NOMO-1 treated with DMSO at 0.1 percent for 48 hours (cell line): ENCODE results near the gene TBC1D3B.
"Not testable (repeated sequence)": the region's sequence is repeated elsewhere in the genome, so short reads cannot be mapped to it uniquely, and the experiment has no call there.

Experiments
- DNase-seq: peaks from one replicate; lab custom pipeline; 2025; ENCODE audit not compliant: unreplicated experiment; lab: John Stamatoyannopoulos, UW

Gene TBC1D3B

GRCh38 chr17:36176536-36176935 lies at the start of gene TBC1D3B:
TSS of gene TBC1D3B (minus strand) at chr17:36176636. CDS start at chr17:36175050, 1,586 bp downstream.
- DNase-seq: not testable (repeated sequence)

DNA sequence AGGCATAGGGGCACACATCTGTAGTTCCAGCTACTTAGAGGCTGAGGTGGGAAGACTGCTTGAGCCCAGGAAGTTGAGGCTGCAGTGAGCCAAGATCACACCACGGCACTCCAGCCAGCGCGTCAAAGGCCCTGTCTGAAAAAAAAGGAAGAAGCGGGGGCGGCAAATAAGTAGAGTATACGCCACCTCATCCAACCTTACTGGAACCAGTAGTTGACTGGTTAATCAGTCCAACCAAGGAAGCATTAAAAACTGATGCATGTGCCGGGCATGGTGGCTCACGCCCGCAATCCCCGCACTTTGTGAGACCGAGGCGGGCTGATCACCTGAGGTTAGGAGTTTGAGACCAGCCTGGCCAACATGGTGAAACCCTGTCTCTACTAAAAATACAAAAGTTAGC lies 46.5 kb upstream of the TBC1D3B start:
- DNase-seq: not testable (repeated sequence)

DNA sequence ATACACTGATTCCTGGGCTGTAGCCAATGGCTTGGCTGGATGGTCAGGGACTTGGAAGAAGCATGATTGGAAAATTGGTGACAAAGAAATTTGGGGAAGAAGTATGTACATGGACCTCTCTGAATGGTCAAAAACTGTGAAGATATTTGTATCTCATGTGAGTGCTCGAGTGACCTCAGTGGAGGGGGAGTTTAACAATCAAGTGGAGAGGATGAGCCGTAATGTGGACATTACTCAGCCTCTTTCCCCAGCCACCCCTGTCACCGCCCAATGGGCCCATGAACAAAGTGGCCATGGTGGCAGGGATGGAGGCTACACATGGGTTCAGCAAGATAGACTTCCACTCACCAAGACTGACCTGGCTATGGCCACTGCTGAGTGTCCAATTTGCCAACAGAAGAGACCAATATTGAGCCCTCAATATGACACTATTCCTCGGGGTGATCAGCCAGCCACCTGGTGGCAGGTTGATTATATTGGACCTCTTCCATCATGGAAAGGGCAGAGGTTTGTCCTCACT lies 45.2 kb upstream of the TBC1D3B start:
- DNase-seq: not testable (repeated sequence)

GRCh38 chr17:36220737-36221580 lies 44.5 kb upstream of the TBC1D3B start:
- not testable (repeated sequence) for DNase-seq

- DNase-seq: not testable (repeated sequence)
Observed at GRCh38 chr17:36219556-36219955, 43.1 kb upstream of the TBC1D3B start.

DNA sequence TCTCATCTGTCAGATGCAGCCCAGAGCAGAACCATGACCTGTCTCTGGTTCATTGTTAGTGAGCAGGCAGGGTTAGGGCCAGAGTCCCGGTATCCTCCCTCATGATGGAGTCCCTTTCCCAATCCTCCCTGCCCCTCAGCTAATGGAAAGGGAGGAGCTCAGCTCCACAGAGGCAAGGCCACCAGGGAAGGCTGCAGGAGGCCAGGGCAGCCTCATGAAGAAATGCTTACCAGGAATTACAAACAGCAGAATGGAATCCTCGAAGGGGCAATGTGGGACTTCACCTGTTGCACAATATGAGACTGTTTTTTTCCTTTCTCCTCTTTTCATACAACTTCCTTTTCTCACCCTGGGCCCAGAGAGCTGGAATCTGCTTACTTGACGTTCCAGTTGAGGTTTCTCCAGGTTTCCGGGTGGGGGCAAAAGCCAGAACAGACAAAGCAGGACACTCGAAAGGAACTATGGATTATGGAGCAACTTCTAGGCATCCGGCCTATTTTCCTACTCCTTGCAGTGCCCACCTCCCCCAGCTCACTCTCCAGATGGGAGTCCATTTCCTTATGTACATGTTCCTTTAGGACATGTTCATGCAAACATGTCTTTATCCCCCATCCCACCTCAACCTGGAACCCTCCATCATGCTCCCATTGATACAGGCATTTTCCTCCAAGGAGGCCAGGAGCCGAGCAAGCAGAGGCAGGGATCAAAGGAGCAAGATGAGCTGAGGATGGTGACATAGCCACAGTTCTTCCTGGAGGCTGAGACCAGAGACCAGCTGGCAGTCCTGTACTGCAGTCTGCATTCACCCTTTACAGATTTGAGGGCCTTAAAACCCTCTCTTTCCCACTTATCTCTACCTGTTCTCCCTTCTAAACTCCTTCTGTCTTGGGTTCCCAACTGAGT lies 39.2 kb upstream of the TBC1D3B start:
- not testable (repeated sequence) for DNase-seq

- DNase-seq: no peak
Observed at GRCh38 chr17:36214918-36215317, 38.5 kb upstream of the TBC1D3B start.

GRCh38 chr17:36213695-36214094 lies 37.3 kb upstream of the TBC1D3B start:
- no peak for DNase-seq

GRCh38 chr17:36212966-36213365 lies 36.5 kb upstream of the TBC1D3B start:
- peak; percentile 95 for DNase-seq

DNA sequence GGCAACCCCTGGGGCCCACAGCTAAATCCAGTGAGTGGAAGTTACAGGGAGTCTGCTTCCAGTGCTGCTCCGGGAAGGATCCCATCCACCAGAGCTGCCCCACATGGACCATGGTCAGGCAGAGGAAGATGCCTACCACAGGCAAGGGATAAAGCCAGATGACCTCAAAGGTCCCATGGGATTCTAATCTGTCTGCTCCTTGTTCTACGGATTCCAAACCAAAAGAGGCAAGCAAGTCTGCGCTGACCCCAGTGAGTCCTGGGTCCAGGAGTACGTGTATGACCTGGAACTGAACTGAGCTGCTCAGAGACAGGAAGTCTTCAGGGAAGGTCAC lies 35.8 kb upstream of the TBC1D3B start:
- no peak for DNase-seq

DNA sequence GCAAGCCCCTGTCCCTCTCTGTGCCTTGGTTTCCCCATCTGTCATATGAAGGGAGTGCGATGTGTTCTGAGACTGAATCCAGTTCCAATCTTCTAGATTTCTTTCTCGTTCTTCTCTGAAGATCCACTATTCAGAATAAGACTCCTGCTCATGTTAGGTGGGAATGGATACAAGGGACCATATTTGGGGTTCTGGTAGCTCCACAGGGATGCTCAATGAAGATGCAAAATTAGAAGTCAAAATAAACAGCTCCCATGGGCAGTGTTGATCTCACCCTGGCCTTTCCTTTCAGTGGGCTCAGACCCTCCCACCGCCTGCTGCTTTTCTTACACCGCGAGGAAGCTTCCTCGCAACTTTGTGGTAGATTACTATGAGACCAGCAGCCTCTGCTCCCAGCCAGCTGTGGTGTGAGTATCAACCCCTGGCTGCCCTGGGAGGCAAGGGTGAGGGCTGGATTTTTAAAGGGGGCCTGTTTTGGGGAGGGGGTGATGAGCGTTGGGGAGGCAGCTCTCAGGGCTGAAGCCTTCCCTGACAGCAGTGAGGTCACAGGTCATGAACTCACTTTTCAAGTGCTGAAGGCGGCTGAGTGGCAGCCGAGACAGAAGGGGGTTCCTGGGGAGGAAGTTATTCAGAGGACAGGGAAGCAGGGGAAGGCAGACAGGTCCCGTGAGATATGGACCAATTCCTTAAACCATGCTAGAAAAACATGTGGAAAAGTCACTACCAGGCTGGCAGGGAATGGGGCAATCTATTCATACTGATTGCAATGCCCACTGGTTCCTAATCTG lies 35.2 kb upstream of the TBC1D3B start:
- DNase-seq: not testable (repeated sequence)

DNA sequence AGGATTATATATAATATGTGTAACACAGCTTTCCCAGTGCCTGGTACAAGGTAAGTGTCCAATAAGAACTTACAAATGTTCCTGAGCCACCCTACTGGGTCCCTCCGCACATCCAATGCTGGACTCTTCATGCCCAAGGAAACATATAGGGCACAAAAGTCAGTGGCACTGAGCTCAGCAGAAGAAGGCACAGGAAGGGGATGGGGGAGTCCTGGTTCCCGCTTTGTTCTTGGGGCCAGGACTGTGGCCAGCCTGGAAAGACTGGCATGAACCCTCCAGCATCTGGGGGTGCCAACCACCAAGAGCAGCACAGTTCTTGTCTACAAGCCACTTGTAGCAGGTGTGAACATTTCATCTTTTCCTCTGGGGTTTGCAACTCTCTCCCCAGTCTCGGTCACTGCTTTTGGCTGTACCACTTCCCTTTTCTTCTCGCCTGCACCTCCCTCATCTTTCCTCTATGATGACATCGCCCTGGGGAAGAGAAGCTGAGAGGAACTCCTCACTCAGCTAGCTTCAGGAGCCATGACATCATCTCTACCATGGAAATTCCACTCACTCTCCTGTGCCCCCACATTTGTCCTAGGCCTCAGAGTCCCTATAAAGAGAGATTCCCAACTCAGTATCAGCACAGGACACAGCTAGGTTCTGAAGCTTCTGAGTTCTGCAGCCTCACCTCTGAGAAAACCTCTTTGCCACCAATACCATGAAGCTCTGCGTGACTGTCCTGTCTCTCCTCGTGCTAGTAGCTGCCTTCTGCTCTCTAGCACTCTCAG lies 34.2 kb upstream of the TBC1D3B start, which contains the start of gene CCL4L2:
Gene CCL4L2 (plus strand): TSS at position 625 of the 773 bp plus-strand sequence.
- DNase-seq: peak; percentile 93

DNA sequence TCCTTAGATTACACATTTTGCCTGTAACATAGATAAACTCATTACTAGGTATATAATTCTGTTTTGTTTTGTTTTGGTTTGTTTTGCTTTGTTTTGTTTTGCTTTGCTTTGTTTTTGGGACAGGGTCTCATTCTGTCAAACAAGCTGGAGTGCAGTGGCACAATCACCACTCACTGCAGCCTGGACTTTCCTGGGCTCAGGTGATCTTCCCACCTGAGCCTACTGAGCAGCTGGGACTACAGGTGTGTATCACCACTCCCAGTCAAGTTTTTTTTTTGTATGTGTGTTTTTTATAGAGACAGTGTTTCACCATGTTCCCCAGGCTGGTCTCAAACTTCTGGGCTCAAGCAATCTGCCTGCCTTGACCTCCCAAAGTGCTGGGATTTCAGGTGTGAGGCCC lies 33.1 kb upstream of the TBC1D3B start:
- no peak for DNase-seq

DNA sequence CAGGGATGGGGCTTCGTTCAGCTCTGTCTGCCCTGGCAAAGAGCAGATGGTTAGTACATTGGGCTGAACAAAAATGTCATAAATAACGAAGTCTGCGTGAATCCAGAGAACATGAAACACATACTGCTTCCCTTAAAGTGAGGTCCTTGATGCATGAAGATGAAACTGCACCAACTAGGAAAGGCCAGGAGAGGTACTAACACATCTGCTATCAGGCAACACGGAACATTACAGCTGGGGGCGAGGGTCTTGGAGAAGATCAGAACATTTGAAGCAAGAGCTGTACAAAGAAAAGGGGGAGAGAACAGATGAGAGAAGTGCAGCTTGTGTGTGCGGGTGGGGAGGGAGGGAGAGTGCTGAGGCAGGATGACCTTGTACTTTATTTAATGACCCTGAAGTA lies 30.9 kb upstream of the TBC1D3B start:
- DNase-seq: not testable (repeated sequence)

- not testable (repeated sequence) for DNase-seq
Observed at GRCh38 chr17:36206486-36206821, 30.0 kb upstream of the TBC1D3B start.

- no peak for DNase-seq
Observed at GRCh38 chr17:36205637-36206485, 29.4 kb upstream of the TBC1D3B start.

GRCh38 chr17:36204724-36205500 lies 28.5 kb upstream of the TBC1D3B start:
- peak; percentile 45 for DNase-seq

- peak; percentile 18 for DNase-seq
Observed at GRCh38 chr17:36203335-36203734, 26.9 kb upstream of the TBC1D3B start.
